Lower leg skin (tissue), 3 donors: Measurements from ENCODE around the gene CNKSR3.

ENCODE experiments used
- CTCF ChIP-seq, 3 donors: fragments of 450-650 bp; IDR thresholded peaks; one replicate each; pipeline ENCODE4 v1.5.1; 2016; ENCODE audit warnings: antibody characterized with exemption in 3 of 3, mild to moderate bottlenecking in 3 of 3, moderate library complexity in 2 of 3
- POLR2A ChIP-seq, 2 donors: fragments of 450-650 bp; IDR thresholded peaks; one replicate each; pipeline ENCODE4 v1.6.1; 2016 to 2017; ENCODE audit warnings: antibody characterized with exemption in 2 of 2, mild to moderate bottlenecking in 1 of 2, moderate library complexity in 1 of 2

- TF ChIP-seq CTCF (IDR thresholded peaks at IDR 0.05) (no peak), POLR2A (IDR thresholded peaks at IDR 0.05) (no peak)
These were observed 108.3 kb downstream of the CNKSR3 start for GRCh38 chr6:154402081-154402780.
